Thyroid gland (tissue), 4 donors: ENCODE results near the gene DENND1B.

Experiments used
- CTCF ChIP-seq, 6 experiments: fragments of 200-600 bp in 3 of 6; fragments of 450-650 bp in 3 of 6; sonication (generic) in 3 of 6; IDR thresholded peaks; one replicate each; pipeline ENCODE4 v1.5.1; 2016 to 2019; ENCODE audit warnings: antibody characterized with exemption in 6 of 6, mild to moderate bottlenecking in 2 of 6, inconsistent platforms in 1 of 6, moderate library complexity in 1 of 6
- POLR2A ChIP-seq, 2 donors: fragments of 450-650 bp; IDR thresholded peaks; one replicate each; pipeline ENCODE4 v1.6.1; 2017; ENCODE audit warnings: antibody characterized with exemption in 2 of 2, mild to moderate bottlenecking in 2 of 2, moderate library complexity in 1 of 2

DNA sequence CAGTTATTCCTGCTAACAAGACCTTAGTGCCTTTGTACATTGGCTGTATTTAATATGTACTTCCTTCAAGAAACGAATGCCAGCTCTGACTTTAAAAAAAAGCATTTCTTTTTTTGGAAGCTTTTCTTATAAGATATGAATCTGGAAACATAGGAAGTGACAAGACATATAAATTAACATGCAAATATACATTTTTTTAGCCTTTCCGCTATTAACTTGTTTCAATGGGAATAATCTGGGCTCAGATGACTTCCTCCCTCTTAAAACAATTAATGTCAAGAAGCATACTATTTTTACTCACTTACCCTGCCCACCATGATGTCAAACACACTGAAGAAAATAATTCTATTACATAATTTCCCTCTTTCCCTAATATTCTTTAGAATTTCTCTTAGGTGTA lies 1.4 kb downstream of the DENND1B start:
- no peak for TF ChIP-seq POLR2A (IDR thresholded peaks at IDR 0.05)
- TF ChIP-seq CTCF (IDR thresholded peaks at IDR 0.05), result no peak
